ENCODE measurements around the gene F10. TPM values are rescaled to one million over a fixed set of nuclear protein-coding genes. Genes with fewer than 3 reads are reported as not detected.

Gene F10
- total RNA-seq, 1 donor from 2014 or later: 3.5 TPM

DNA sequence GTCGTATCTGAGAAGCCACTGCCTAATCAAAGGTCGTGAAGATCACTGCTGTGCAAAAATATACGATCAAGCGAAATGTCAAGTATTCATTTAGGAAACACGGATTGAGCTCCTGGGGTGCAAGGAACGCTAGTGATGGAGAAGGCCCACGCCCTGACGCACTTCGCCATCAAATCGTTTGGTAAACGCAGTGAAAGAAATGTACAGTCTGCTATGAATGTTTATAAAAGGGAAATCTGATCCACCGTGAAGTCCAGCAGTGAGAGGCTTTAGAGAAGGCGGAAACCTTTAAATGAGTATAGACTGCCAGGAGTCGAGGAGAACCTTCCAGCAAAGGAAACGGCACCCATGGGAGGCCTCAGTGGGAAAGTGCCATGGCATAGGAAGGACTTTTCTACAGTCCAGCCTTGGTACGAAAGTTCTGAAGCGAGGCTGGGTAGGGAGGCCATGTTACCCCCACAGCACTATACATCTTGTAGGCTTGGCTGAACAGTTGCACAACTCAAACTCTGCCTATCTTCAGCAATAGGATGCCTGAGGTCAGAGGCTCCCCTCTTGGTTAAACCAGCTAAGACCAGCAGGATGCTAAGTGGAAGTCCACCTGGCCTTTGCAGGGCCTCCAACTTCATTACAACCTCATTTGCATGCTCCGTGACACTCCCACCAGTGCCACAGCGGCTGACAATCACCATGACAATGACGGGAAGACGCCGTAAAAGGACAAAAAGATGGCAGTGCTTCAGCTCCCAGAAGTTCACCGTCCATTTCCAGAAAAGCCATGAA, 65.5 kb downstream of the F10 start:
- H3K36me3 ChIP-seq: peaks cover 72% of the 10 kb centered on the region
- H3K9me3 ChIP-seq (replicated peaks): no peaks in the 10 kb centered on the region
- DNase-seq: no peak
- peaks cover 15% of the 10 kb centered on the region for H3K4me1 ChIP-seq
- TF ChIP-seq CTCF (IDR thresholded peaks at IDR 0.05; ENCODE audit: borderline replicate concordance): no peak
- intact Hi-C loops (cut with micrococcal nuclease): loop anchor here (2.0 kb wide), 1 partner anchor 33 kb away; no protein-coding TSS in a partner anchor
- H3K4me3 ChIP-seq: no peak overlapping the region
- H3K27ac ChIP-seq (replicated peaks): peak overlapping the region; percentile 82
- no peaks in the 10 kb centered on the region for H3K27me3 ChIP-seq (ENCODE audit: low read depth)

GRCh38 chr13:113190181-113190580, 67.6 kb downstream of the F10 start:
- TF ChIP-seq CTCF (IDR thresholded peaks at IDR 0.05; ENCODE audit: borderline replicate concordance): no peak
- Histone ChIP-seq H3K4me1 (peaks cover 15% of the 10 kb centered on the region), H3K9me3 (replicated peaks) (no peaks in the 10 kb centered on the region), H3K36me3 (peaks cover 72% of the 10 kb centered on the region), H3K4me3 (no peak overlapping the region), H3K27ac (replicated peaks) (no peak overlapping the region), H3K27me3 (ENCODE audit: low read depth) (no peaks in the 10 kb centered on the region)
- no peak for DNase-seq
- intact Hi-C loops (cut with micrococcal nuclease): no loop called here

DNA sequence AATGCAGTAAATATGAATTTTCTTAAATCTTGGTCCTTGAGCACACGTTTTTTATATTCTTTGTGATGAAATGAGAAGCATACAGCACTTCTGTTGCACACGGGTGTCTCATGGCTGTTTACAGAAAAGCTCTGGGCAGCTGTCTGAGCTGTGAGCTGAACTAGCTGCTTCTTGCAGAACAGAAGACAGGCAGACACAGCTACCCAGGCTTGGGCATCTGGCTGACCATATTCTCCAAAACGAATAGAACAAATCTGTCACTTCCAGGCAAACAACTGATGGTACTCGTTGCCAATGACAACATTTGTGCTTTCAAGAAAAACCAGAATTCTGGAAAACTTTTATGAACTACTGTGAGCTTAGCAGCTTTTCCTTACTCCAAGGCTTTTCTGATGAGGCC, 69.7 kb downstream of the F10 start:
- intact Hi-C loops (cut with micrococcal nuclease): no loop called here
- Histone ChIP-seq H3K4me1 (peaks cover 22% of the 10 kb centered on the region), H3K27me3 (ENCODE audit: low read depth) (no peaks in the 10 kb centered on the region), H3K36me3 (peaks cover 91% of the 10 kb centered on the region), H3K4me3 (no peak overlapping the region), H3K27ac (replicated peaks) (no peak overlapping the region), H3K9me3 (replicated peaks) (no peaks in the 10 kb centered on the region)
- DNase-seq: no peak
- no peak for TF ChIP-seq CTCF (IDR thresholded peaks at IDR 0.05; ENCODE audit: borderline replicate concordance)

GRCh38 chr13:113192902-113193301, 70.3 kb downstream of the F10 start:
- peaks cover 97% of the 10 kb centered on the region for H3K36me3 ChIP-seq
- H3K4me1 ChIP-seq: peaks cover 22% of the 10 kb centered on the region
- no peak overlapping the region for H3K27ac ChIP-seq (replicated peaks)
- intact Hi-C loops (cut with micrococcal nuclease): no loop called here
- TF ChIP-seq CTCF (IDR thresholded peaks at IDR 0.05; ENCODE audit: borderline replicate concordance): no peak
- H3K27me3 ChIP-seq (ENCODE audit: low read depth): no peaks in the 10 kb centered on the region
- no peaks in the 10 kb centered on the region for H3K9me3 ChIP-seq (replicated peaks)
- DNase-seq: no peak
- no peak overlapping the region for H3K4me3 ChIP-seq

DNA sequence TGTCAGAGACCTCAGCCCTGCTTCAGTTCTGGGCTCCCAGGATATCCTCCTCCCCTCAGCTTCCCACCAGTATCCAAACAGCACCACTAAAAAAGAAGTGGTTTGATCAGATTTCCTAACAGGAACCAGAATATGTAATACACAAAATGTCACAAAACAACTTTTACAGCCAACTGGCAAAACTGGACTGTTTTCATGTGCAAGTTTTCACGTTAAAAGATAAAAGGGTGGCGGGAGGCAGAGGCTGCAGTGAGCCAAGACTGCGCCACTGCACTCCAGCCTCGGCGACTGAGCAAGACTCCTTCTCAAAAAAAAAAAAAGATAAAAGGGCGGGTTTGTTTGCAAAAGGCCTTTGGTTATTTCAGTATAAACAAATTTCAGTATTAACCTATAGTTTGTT, 72.8 kb downstream of the F10 start:
- H3K27ac ChIP-seq (replicated peaks): no peak overlapping the region

More for the DNA sequence above, 72.8 kb downstream of the F10 start:
- no peaks in the 10 kb centered on the region for H3K27me3 ChIP-seq (ENCODE audit: low read depth)
- intact Hi-C loops (cut with micrococcal nuclease): no loop called here
- no peak for DNase-seq
- TF ChIP-seq CTCF (IDR thresholded peaks at IDR 0.05; ENCODE audit: borderline replicate concordance): no peak
- H3K9me3 ChIP-seq (replicated peaks): no peaks in the 10 kb centered on the region
- H3K36me3 ChIP-seq: peaks cover 97% of the 10 kb centered on the region
- peaks cover 41% of the 10 kb centered on the region for H3K4me1 ChIP-seq
- H3K4me3 ChIP-seq: no peak overlapping the region
